Skeletal muscle cell (primary cell): Measurements from ENCODE around the gene SSTR5.
A peak's percentile ranks its signal among the peaks of the same experiment; 100 is the strongest.

Experiments used
- DNase-seq: peaks from one replicate; pipeline ENCODE4 v3.0.0-alpha.2; 2010; ENCODE audit warnings: low read depth
- H3K4me3 ChIP-seq: 2 replicates; pipeline ENCODE4 v1.5.1; 2011; ENCODE audit warnings: low read depth, mild to moderate bottlenecking, control low read depth, low read length, moderate library complexity

Gene SSTR5

GRCh38 chr16:1069154-1069553, 3.4 kb upstream of the SSTR5 start:
- H3K4me3 ChIP-seq: no peak overlapping the region
- DNase-seq: no peak

DNA sequence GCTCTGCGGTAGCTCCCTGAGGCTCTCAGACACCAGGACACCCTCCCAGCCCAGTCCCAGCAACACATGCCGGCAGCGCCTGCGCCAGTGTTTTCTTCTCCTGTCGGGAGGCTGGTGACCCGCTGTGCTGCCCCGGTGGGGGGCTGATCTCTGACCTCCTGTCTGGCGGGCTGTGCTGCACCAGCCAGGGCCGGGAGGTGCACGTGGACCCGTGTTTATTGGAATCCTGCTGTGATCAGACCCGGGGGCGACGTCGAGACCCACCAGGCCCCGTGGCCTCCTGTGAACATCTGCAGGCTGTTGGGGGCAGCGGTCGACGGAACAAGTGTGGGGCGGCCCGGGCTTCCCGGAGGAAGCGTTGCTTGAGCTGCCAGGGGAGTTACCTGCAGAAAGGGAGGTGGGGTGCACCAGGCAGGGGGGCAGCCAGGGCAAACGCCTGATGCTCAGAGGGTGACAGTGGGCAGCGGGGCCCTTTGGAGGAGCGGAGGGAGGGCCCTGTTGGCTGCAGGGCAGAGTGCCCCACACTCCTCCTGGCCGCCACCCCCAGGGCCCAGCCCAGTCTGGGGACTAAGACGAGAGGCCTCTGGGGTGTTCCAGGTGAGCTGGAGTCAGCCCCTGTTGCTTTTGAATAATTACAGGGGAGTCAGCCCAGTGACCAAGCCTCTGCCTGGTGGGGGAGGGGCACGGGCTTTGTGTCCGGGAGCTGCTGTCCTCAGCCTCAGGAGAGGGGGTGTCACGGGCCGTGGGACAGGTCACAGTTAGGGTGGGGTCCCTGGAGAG, 2.3 kb upstream of the SSTR5 start:
- no peak overlapping the region for H3K4me3 ChIP-seq
- DNase-seq: no peak

DNA sequence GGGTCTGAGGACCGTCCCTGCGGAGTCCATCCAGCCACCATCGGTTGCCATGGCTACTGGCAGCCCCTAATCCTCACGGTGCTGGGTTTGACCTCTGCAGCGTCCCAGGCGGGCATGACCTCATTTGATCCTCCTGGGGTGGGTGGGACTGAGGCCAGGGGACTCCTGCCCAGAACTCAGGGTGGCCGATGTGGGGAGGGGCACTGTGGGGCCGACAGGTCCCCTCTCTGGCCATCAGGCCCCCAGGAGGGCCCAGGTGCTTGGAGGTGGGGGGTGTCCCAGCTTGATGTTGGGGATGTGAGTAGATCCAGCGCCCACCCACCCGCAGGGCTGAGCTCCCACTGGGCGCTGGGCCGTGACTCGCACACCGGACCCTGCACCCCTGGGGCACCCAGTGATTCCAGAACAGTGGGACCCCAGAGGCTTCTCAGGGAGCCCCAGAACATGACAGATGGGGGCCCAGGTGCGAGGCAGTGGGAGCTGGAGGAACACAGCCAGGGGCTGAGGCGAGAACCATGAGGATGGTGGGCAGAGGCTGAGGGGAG, 1.6 kb upstream of the SSTR5 start:
- DNase-seq: no peak
- H3K4me3 ChIP-seq: no peak overlapping the region

DNA sequence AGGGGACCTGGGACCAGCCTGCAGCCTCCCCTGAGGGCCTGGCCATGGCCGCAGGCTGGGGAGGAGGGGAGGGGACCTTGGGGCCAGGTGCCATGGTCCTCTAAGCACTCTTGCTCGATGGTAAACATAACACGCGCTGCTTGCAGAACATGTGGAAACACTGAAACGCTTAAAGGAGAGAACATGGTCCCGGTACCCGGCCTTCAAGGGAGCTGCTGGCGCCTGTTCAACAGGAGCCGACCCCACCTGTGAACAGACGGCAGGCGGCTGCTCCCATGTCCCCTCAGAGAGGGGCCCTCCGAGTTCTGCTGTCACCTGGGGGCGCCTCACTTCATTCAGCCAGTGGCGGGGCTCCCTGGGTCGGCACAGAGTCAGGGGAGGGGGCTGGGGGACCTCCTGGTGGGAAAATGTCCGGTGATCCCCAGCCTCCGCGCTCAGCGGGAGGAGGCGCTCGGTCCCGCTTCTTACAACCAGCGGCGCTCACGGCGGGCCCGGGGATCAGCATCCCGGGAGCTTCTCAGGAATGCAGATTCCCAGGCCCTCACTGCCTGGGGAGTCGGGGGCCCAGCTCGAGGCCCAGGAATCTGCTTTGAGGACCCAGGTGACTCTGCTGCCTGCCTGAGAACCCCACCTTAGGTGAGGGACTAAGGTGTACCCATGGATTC, 854 bp upstream of the SSTR5 start:
- no peak for DNase-seq
- H3K4me3 ChIP-seq: no peak overlapping the region

- no peak overlapping the region for H3K4me3 ChIP-seq
- no peak for DNase-seq
Observed at GRCh38 chr16:1073262-1073558, 663 bp downstream of the SSTR5 start.

DNA sequence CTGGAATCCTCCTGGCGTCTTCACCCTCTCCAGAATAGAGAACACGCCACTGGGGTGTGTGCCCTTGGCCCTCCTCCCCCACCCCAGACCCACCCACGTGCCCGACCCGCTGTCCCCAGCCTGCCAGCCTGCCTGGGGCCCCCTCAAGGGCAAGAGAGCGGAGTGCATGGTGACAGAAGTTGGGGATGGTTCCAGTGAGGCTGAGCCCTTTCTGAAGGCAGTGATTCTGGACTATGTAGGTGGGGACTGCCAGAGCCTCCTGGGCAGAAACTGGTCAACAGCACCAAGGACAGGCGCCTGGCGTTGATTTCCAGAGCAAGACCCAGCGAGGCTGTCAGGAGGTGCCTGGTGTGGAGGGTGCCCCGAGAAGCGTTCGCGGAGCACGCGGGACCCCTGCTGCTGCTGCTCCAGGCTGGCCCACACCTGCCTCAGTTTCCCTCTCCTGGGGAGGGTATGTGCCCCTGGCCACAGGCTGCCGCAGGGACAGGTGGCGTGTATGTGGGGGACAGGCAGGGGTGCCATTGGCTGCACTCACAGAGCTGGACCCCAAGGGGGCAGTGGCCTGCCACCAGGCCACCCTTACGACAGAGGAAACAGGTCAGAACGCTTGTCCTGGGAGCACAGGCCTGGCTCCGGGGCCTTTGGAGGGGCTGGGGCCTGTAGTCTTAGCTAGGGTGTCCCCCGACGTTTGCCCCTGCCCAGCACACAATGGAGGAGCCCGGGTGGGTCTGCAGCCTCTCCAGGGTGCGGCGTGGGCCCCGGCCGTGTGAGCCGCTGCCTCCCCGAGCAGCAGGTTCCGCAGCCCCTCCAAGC, 1.2 kb downstream of the SSTR5 start:
- no peak for DNase-seq
- H3K4me3 ChIP-seq: no peak overlapping the region

GRCh38 chr16:1074379-1074649, 1.8 kb downstream of the SSTR5 start:
- no peak overlapping the region for H3K4me3 ChIP-seq
- DNase-seq: no peak

DNA sequence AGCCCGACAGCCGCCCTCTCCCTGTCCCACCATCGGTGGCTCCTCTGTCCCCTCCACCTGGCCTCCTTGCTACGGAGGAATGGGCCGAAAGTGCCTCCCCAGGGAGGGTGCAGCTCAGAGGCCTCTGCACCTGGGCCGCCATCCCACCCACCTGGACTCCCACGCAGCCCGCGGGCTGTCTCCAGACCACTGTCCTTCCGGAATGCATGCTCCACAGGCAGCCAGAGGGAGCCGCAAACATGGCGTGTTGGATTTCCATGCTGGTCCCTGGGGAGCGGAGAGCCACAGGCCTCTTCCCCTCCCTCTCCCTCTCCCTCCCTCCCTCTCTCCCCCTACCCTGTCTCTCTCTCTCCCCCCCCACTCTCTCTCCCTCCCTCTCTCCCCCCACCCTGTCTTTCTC, 3.0 kb downstream of the SSTR5 start:
- H3K4me3 ChIP-seq: no peak overlapping the region
- no peak for DNase-seq

GRCh38 chr16:1076801-1077576, 4.4 kb downstream of the SSTR5 start:
- H3K4me3 ChIP-seq: no peak overlapping the region
- no peak for DNase-seq

DNA sequence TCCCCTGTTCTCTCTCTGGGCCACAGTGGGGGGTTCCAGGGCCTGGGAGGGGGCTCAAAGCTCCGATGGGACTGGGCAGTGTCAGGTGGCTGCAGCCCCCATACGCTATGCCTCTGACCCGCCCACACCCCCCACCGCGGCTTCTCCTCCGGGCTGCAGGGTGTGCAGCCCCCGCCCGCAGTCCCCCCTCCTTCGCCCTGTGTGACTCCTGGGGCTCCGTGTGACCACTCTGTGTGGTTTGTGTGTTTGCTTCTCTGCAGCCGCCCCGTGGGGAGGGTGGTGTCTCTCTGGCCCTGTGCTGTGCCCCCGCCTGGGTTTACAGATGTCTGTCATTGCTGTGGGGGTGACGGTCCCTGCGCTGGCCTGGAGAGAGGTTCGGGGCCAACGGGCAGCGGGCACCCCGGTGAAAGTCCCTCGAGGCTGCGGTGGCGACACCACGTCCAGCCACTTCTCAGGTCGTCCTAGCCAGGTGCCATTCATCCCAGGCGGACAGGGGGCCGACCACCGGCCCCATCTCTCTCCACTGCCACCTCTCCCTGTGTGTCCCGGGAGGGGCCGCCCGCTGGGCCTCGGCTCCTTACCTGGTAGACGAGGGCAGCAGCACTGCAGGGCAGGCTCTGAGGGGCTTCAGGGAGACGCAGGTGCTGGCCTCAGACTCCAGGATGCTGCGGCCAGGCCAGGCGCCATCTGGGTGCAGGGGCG, 5.5 kb downstream of the SSTR5 start:
- H3K4me3 ChIP-seq: no peak overlapping the region
- DNase-seq: no peak

DNA sequence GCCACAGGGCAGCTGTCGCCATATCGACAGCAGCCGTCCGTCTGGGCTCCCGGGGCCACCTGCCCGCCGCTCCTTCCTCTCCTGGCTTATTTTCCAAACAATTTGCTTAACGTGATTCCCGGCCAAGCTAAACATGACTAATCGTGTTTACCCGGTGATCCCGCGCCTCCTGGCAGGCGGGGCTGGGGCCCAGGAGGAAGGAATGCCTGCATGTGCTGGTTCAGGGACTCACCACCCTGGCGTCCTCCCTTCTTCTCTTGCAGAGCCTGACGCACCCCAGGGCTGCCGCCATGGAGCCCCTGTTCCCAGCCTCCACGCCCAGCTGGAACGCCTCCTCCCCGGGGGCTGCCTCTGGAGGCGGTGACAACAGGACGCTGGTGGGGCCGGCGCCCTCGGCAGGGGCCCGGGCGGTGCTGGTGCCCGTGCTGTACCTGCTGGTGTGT, 6.1 kb downstream of the SSTR5 start:
- DNase-seq: peak; percentile 24
- H3K4me3 ChIP-seq: no peak overlapping the region

GRCh38 chr16:1079341-1079740, 6.8 kb downstream of the SSTR5 start:
- no peak overlapping the region for H3K4me3 ChIP-seq
- no peak for DNase-seq

DNA sequence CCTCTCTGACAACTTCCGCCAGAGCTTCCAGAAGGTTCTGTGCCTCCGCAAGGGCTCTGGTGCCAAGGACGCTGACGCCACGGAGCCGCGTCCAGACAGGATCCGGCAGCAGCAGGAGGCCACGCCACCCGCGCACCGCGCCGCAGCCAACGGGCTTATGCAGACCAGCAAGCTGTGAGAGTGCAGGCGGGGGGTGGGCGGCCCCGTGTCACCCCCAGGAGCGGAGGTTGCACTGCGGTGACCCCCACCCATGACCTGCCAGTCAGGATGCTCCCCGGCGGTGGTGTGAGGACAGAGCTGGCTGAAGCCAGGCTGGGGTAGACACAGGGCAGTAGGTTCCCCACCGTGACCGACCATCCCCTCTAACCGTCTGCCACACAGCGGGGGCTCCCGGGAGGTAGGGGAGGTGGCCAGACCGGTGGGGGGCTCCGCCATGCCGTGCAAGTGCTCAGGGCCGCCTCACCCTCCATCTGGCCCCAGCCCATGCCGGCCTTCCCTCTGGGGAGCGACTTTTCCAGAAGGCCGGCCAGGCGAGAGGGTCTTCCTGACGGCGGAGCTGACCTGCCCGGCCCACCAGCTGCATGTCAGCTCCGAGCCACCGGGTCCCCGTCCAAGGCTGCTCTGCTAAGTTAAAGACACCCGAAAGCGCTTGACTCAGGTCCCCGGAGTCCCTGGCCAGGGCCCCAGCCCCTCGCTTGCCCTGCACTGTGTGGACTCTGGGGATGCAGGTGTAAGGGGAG, 7.4 kb downstream of the SSTR5 start:
- no peak overlapping the region for H3K4me3 ChIP-seq
- no peak for DNase-seq

DNA sequence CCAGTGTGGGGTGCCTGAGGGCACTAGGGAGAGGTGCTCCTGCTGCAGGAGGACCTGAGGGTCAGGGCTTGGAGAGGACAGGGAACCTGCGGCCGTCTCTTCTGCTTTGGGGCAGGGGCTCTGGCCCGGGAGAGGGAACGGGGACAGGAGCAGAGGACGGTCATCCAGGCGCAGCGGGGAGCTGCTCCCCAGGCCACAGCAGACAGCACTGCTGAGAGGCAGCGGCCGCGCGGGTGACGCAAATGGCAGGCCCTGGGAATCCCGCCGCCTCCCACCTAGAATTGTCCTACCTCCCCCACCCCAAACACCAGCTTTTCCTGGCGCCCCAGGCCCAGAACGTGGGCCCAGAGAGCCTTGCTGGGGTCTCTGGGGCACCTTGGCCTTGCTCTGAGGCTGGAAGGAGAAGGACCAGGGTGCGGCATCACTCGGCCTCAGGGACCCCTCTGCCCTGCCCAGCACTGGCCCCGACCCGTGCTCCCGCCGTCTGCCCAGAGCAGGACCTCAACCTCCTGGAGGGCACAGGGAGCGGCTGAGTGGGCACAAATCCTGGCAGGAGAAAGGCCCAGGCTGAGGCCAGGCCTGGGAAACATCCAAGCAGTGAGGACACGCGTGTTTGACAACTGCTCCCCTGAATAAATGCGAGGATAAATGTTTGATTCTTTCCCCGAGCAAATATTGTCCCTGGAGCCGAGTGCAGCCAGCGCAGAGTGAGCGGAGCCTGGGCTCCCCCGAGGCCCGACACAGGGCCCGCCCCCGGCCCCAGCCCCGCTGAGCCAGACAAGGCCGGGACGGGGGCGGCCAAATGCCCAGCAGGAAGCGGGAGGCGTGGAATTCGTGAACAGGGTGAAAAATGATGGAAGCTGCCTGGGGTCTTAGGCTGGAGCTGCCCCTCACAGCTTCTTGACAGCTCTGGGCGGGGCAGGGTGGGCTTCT, 8.5 kb downstream of the SSTR5 start:
- no peak overlapping the region for H3K4me3 ChIP-seq
- DNase-seq: no peak

- H3K4me3 ChIP-seq: no peak overlapping the region
- DNase-seq: no peak
Observed at GRCh38 chr16:1081734-1082265, 9.3 kb downstream of the SSTR5 start.

DNA sequence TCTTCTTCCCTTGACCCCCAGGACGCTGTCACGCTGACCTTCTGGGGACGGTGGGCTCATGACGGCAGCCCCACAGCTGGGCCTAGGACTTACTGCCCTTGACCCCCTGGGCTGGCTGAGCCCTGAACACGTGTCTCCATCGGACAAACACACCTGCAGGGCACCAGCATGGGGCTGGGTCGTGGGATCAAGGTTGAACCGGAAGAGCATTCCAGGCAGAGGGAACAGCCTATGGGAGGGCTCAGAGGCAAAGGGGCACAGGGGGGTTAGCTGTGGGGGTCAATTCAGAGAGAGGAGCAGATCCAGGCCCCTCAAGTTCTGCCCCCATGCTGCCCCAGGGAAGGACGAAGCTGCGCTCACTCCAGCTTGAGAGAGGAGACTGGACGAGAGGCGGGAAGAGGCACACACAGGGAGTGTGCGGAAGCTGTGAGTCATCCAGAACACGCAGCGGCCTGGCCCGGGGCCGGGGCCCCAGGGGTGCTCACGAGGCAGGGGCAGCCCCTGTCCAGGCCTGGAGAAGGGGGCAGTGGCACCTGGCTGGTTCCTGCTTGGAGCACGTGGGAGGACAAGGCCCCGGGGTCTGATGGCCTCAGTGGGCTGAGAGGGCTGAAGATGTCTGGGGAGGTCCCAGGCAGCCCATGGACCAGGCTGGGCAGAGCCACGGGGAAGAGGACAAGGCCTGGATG, 9.9 kb downstream of the SSTR5 start:
- no peak for DNase-seq
- H3K4me3 ChIP-seq: no peak overlapping the region
